Endodermal cell (in vitro differentiated cells): ENCODE data around the gene HSPG2. TPM values are rescaled to one million over a fixed set of nuclear protein-coding genes. Genes with fewer than 3 reads are reported as not detected.

Experiments
- DNase-seq: peaks from one replicate; pipeline ENCODE4 v3.0.0-alpha.2; 2017
- H3K27ac ChIP-seq: 2 replicates; pipeline ENCODE4 v1.5.1; 2013; ENCODE audit warnings: mild to moderate bottlenecking, low read depth, low read length, moderate library complexity
- H3K27me3 ChIP-seq: 2 replicates; pipeline ENCODE4 v1.6.1; 2013; ENCODE audit warnings: mild to moderate bottlenecking, low read length, moderate library complexity; ENCODE audit not compliant: insufficient read depth, control insufficient read depth, poor library complexity, severe bottlenecking
- H3K36me3 ChIP-seq: 2 replicates; pipeline ENCODE4 v1.7.0; 2013; ENCODE audit warnings: mild to moderate bottlenecking, low read length, moderate library complexity; ENCODE audit not compliant: control insufficient read depth, insufficient read depth
- H3K4me1 ChIP-seq: one replicate; pipeline ENCODE4 v1.7.0; 2013; ENCODE audit warnings: low read length; ENCODE audit not compliant: control insufficient read depth, insufficient read depth
- H3K4me3 ChIP-seq: 2 replicates; pipeline ENCODE4 v1.5.1; 2013; ENCODE audit warnings: mild to moderate bottlenecking, low read length, moderate library complexity
- H3K9ac ChIP-seq: 2 replicates; pipeline ENCODE4 v1.6.1; 2013; ENCODE audit warnings: mild to moderate bottlenecking, low read length, moderate library complexity; ENCODE audit not compliant: poor library complexity, severe bottlenecking; ENCODE audit errors: extremely low read depth
- H3K9me3 ChIP-seq: 2 replicates; pipeline ENCODE4 v1.6.1; 2013; ENCODE audit warnings: mild to moderate bottlenecking, low read length, moderate library complexity; ENCODE audit not compliant: control insufficient read depth
- H3K27ac Mint-ChIP-seq: 2 replicates; pipeline ENCODE4 v1.8.0; 2020; ENCODE audit warnings: mixed read lengths
- H3K27me3 Mint-ChIP-seq: 2 replicates; pipeline ENCODE4 v1.8.0; 2021; ENCODE audit warnings: mild to moderate bottlenecking, mixed read lengths; ENCODE audit not compliant: insufficient read depth
- H3K36me3 Mint-ChIP-seq: 2 replicates; pipeline ENCODE4 v1.8.0; 2020; ENCODE audit warnings: low read depth, mixed read lengths
- H3K4me1 Mint-ChIP-seq: 2 replicates; pipeline ENCODE4 v1.8.0; 2020; ENCODE audit warnings: mixed read lengths
- H3K4me3 Mint-ChIP-seq: 2 replicates; pipeline ENCODE4 v1.8.0; 2020; ENCODE audit warnings: mild to moderate bottlenecking, moderate library complexity, mixed read lengths
- H3K9me3 Mint-ChIP-seq: 2 replicates; pipeline ENCODE4 v1.8.0; 2020; ENCODE audit warnings: mild to moderate bottlenecking, mixed read lengths
- WGBS, 2 experiments: methylation state at CpG; one replicate each; pipeline versions ENCODE4 v1.1.5 to v1.1.7; 2013; ENCODE audit warnings: missing lambda C conversion rate in 2 of 2, mixed read lengths in 1 of 2; ENCODE audit not compliant: insufficient coverage in 1 of 2, insufficient read length in 1 of 2; 5-methylcytosine and 5-hydroxymethylcytosine counted together
- total RNA-seq, 2 donors: library from RNA; stranded (reverse); fragmentation: NEBNext Ultra II Directional in 1 of 2; extraction: Animal tissue kit (Norgen Biotek cat#: 25700) in 1 of 2; gene quantifications; 2 replicates in 1 of 2; 3 replicates in 1 of 2; pipeline ENCODE4 v1.2.1, GENCODE V29; 2021
- TF ChIP-seq, protein P1 (sequence below): fragments of 200-600 bp; sonication (generic); conservative IDR thresholded peaks from 2 replicates; pipeline ENCODE4 v1.5.0; 2021; ENCODE audit warnings: antibody characterized with exemption, mild to moderate bottlenecking

Gene HSPG2
- total RNA-seq, 2 donors from 2014 or later, result 222 to 227 TPM

DNA sequence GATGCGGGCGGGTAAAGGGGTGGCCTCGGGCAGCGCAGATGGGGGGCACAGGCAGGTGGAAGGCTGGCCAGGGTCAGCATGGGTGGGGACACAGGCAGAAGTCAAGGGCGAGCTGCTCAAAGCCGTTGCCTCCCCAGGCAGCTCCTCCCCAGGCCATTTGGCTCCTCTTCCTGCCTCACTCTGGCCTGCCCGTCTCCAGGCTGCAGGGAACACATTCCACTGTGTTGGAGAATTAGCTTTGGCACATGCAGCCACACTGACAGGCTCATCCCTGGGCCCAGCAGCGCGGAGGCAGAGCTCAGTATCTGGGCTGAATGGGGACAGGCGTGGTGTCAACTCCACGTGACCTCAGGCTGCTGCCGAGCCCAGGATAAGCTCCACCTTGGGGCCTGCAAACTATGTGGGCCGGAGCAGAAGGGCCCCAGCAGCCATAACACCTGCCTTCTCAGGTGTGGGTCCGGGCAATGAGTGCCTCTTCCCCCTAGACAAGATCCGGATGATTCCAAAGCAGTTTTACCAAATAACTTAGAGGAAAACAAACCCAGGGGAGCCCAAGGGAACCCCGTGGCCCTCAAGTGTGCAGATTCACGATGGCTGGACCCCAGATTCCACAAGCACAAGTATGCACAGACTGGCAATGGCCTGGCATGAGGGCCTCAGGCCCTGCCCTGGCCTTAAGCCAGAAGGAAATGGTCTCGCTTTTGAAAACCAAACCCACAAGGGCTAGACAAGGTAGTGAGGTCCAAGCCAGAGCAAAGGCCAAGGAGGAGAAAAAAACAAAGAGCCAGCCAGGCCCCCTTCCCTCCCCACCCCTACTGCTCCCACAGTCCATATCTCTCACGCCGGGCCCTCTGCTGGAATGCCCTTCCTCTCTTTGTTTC, 40.2 kb downstream of the HSPG2 start:
- Histone ChIP-seq H3K9ac (no peak overlapping the region), H3K4me3 (no peak overlapping the region), H3K4me1 (peaks cover 3% of the 10 kb centered on the region), H3K27ac (no peak overlapping the region), H3K27me3 (no peaks in the 10 kb centered on the region), H3K9me3 (no peaks in the 10 kb centered on the region), H3K36me3 (peaks cover 60% of the 10 kb centered on the region)
- no peak overlapping the region for H3K27ac Mint-ChIP-seq
- H3K4me3 Mint-ChIP-seq, result no peak overlapping the region
- 87 to 88% methylated on average over 12 to 20 of the region's 20 CpGs for WGBS, 2 experiments
- peaks cover 18% of the 10 kb centered on the region for H3K36me3 Mint-ChIP-seq
- H3K27me3 Mint-ChIP-seq, result no peaks in the 10 kb centered on the region
- DNase-seq, result peak; percentile 71
- TF ChIP-seq, protein P1, sequence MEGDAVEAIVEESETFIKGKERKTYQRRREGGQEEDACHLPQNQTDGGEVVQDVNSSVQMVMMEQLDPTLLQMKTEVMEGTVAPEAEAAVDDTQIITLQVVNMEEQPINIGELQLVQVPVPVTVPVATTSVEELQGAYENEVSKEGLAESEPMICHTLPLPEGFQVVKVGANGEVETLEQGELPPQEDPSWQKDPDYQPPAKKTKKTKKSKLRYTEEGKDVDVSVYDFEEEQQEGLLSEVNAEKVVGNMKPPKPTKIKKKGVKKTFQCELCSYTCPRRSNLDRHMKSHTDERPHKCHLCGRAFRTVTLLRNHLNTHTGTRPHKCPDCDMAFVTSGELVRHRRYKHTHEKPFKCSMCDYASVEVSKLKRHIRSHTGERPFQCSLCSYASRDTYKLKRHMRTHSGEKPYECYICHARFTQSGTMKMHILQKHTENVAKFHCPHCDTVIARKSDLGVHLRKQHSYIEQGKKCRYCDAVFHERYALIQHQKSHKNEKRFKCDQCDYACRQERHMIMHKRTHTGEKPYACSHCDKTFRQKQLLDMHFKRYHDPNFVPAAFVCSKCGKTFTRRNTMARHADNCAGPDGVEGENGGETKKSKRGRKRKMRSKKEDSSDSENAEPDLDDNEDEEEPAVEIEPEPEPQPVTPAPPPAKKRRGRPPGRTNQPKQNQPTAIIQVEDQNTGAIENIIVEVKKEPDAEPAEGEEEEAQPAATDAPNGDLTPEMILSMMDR, result no peak
- peaks cover 16% of the 10 kb centered on the region for H3K4me1 Mint-ChIP-seq
- no peaks in the 10 kb centered on the region for H3K9me3 Mint-ChIP-seq

DNA sequence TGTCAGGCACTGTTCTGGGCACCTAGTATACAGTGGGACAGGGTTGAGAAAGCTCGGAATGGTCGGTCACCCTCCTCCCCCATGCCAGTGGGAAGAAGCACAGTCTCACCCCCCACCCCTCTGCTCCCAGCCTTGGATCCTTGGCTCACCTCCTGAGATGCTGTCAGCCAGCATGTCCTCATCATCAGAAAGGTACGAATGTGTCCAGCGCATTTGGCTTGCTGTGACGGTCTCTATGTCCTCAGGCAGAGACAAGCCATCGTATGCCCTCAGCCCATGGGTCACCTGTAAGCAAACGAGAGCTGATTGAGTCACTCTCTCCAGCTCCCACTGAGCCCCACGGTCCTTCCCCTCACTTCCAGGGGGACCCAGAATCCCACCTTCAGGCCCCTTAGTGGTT, 41.1 kb downstream of the HSPG2 start:
- Histone ChIP-seq H3K4me3 (no peak overlapping the region), H3K36me3 (peaks cover 66% of the 10 kb centered on the region), H3K9me3 (no peaks in the 10 kb centered on the region), H3K27ac (no peak overlapping the region), H3K27me3 (no peaks in the 10 kb centered on the region), H3K4me1 (peaks cover 3% of the 10 kb centered on the region), H3K9ac (no peak overlapping the region)
- WGBS, 2 experiments, result 94 to 98% methylated on average over 6 to 8 of the region's 8 CpGs
- TF ChIP-seq, protein P1, result no peak
- Mint-ChIP-seq H3K4me3 (no peak overlapping the region), H3K36me3 (peaks cover 26% of the 10 kb centered on the region), H3K4me1 (peaks cover 13% of the 10 kb centered on the region), H3K27ac (no peak overlapping the region), H3K9me3 (no peaks in the 10 kb centered on the region), H3K27me3 (no peaks in the 10 kb centered on the region)
- no peak for DNase-seq

DNA sequence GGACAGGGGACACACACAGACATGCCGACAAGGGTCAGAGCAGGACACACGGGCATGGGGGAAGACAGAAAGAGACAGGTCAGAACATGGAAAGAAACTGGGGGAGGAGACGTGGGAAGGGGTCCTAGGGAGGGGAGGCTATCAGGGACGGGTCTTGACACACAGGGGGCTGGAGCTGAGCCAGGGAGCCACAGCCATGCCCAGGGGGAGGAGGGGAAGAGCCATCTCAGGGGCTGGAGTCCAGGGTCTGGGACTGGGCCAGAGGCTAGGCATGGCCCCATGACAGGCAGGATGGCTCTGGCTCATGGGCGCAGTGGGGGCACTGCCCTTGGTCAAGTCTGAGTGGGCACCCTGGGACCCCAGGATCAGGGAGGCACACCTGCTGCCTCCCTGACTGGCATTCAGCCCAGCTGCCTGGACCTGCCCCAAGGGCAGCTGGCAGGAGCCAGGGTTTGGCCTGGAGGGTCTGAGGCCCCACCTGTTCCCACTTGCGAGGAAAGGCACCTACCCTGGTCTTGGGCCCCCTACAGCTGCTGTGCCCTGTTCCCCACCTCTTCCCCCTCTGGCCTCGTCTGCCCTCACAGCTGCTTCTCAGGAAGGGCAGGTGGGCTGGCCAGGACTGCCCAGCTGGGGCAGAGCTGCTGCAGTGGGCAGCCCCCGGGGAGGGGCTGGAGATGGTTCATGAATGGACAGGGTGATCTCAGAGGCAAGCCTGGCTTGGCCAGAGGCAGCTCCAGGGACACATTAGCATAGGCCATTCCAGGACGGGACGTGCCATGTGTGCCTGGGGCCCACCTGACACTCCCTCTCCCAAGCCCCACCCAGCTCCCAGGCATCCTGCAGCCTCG, 42.9 kb downstream of the HSPG2 start:
- TF ChIP-seq, protein P1, result no peak
- H3K27ac ChIP-seq, result no peak overlapping the region
- WGBS, 2 experiments, result 89 to 92% methylated on average over 5 to 11 of the region's 11 CpGs
- no peaks in the 10 kb centered on the region for H3K27me3 ChIP-seq
- H3K4me3 ChIP-seq, result no peak overlapping the region
- Mint-ChIP-seq H3K27me3 (no peaks in the 10 kb centered on the region), H3K27ac (peak overlapping the region; percentile 83), H3K9me3 (no peaks in the 10 kb centered on the region), H3K36me3 (peaks cover 34% of the 10 kb centered on the region), H3K4me1 (peaks cover 10% of the 10 kb centered on the region), H3K4me3 (no peak overlapping the region)
- H3K4me1 ChIP-seq, result peaks cover 3% of the 10 kb centered on the region
- H3K36me3 ChIP-seq, result peaks cover 71% of the 10 kb centered on the region
- H3K9me3 ChIP-seq, result no peaks in the 10 kb centered on the region
- no peak overlapping the region for H3K9ac ChIP-seq
- no peak for DNase-seq
